ENCODE measurements around the gene B3GAT3.
"Not testable (repeated sequence)": the region's sequence is repeated elsewhere in the genome, so short reads cannot be mapped to it uniquely, and the experiment has no call there.

B3GAT3 gene

GRCh38 chr11:62603776-62604299, 17.9 kb downstream of the B3GAT3 start:
- DNase-seq = no peak

- DNase-seq = no peak
Observed at GRCh38 chr11:62603072-62603408, 18.7 kb downstream of the B3GAT3 start.

GRCh38 chr11:62602141-62603071, 19.4 kb downstream of the B3GAT3 start:
- DNase-seq = peak; percentile 71

GRCh38 chr11:62601372-62602140, 20.2 kb downstream of the B3GAT3 start, which contains the start of gene MTA2:
Gene MTA2, minus strand, starts transcription at chr11:62601865. Its CDS starts 415 bp downstream, at chr11:62601450.
- DNase-seq = peak; percentile 95

GRCh38 chr11:62601122-62601371, 20.7 kb downstream of the B3GAT3 start:
- no peak for DNase-seq

GRCh38 chr11:62600367-62601121, 21.2 kb downstream of the B3GAT3 start:
- no peak for DNase-seq

- DNase-seq = no peak
Observed at GRCh38 chr11:62599901-62600300, 21.9 kb downstream of the B3GAT3 start.

GRCh38 chr11:62599069-62599696, 22.6 kb downstream of the B3GAT3 start:
- DNase-seq = peak; percentile 51

GRCh38 chr11:62595124-62595523, 26.7 kb downstream of the B3GAT3 start:
- DNase-seq = no peak

- peak; percentile 48 for DNase-seq
Observed at GRCh38 chr11:62593434-62594044, 28.2 kb downstream of the B3GAT3 start.

- DNase-seq = no peak
Observed at GRCh38 chr11:62592989-62593421, 28.8 kb downstream of the B3GAT3 start.

- DNase-seq = no peak
Observed at GRCh38 chr11:62592146-62592815, 29.5 kb downstream of the B3GAT3 start.

- peak; percentile 98 for DNase-seq
Observed at GRCh38 chr11:62591448-62592145, 30.2 kb downstream of the B3GAT3 start, which contains the start of gene TUT1. Gene TUT1, minus strand, starts transcription at chr11:62591523. Its CDS starts 38 bp downstream, at chr11:62591485.

GRCh38 chr11:62588966-62589637, 32.7 kb downstream of the B3GAT3 start:
- DNase-seq = no peak

- not testable (repeated sequence) for DNase-seq
Observed at GRCh38 chr11:62585356-62585755, 36.4 kb downstream of the B3GAT3 start.

- DNase-seq = not testable (repeated sequence)
Observed at GRCh38 chr11:62581735-62582134, 40.1 kb downstream of the B3GAT3 start.

- DNase-seq = no peak
Observed at GRCh38 chr11:62580959-62581715, 40.6 kb downstream of the B3GAT3 start.

GRCh38 chr11:62579252-62579651, 42.5 kb downstream of the B3GAT3 start:
- DNase-seq = no peak

GRCh38 chr11:62578541-62578940, 43.2 kb downstream of the B3GAT3 start:
- DNase-seq = no peak
